ENCODE measurements around the gene FAM234B. TPM values are rescaled to one million over a fixed set of nuclear protein-coding genes. Genes with fewer than 3 reads are reported as not detected.

The FAM234B gene
- total RNA-seq, 2 donors from 2014 or later, result 20.8 to 32.0 TPM

GRCh38 chr12:13074396-13075117 lies 30.4 kb downstream of the FAM234B start:
- Mint-ChIP-seq H3K27ac (no peak overlapping the region), H3K4me1 (peaks cover 9% of the 10 kb centered on the region), H3K36me3 (ENCODE audit: low read depth) (peaks cover 45% of the 10 kb centered on the region), H3K9me3 (peaks cover 13% of the 10 kb centered on the region), H3K27me3 (ENCODE audit: insufficient read depth) (no peaks in the 10 kb centered on the region), H3K4me3 (no peak overlapping the region)
- Histone ChIP-seq H3K27ac (ENCODE audit: low read depth, low read length) (no peak overlapping the region), H3K27me3 (ENCODE audit: control insufficient read depth, insufficient read depth, low read length, poor library complexity, severe bottlenecking) (no peaks in the 10 kb centered on the region), H3K9ac (ENCODE audit: extremely low read depth, low read length, poor library complexity, severe bottlenecking) (no peak overlapping the region), H3K4me1 (ENCODE audit: control insufficient read depth, insufficient read depth, low read length) (no peaks in the 10 kb centered on the region), H3K9me3 (ENCODE audit: control insufficient read depth, low read length) (no peaks in the 10 kb centered on the region), H3K4me3 (ENCODE audit: low read length) (no peak overlapping the region), H3K36me3 (ENCODE audit: control insufficient read depth, insufficient read depth, low read length) (peaks cover 17% of the 10 kb centered on the region)
- WGBS, 2 experiments (ENCODE audit: insufficient coverage in 1 of 2, insufficient read length in 1 of 2), result 86 to 100% methylated on average over 2 to 3 of the region's 3 CpGs
- no peak for DNase-seq
- no peak for TF ChIP-seq CTCF (conservative IDR thresholded peaks at IDR 0.05)

GRCh38 chr12:13075118-13075480 lies 30.9 kb downstream of the FAM234B start:
- Histone ChIP-seq H3K9me3 (ENCODE audit: control insufficient read depth, low read length) (no peaks in the 10 kb centered on the region), H3K27me3 (ENCODE audit: control insufficient read depth, insufficient read depth, low read length, poor library complexity, severe bottlenecking) (no peaks in the 10 kb centered on the region), H3K27ac (ENCODE audit: low read depth, low read length) (no peak overlapping the region), H3K4me1 (ENCODE audit: control insufficient read depth, insufficient read depth, low read length) (no peaks in the 10 kb centered on the region), H3K36me3 (ENCODE audit: control insufficient read depth, insufficient read depth, low read length) (peaks cover 18% of the 10 kb centered on the region), H3K9ac (ENCODE audit: extremely low read depth, low read length, poor library complexity, severe bottlenecking) (no peak overlapping the region), H3K4me3 (ENCODE audit: low read length) (no peak overlapping the region)
- Mint-ChIP-seq H3K4me3 (no peak overlapping the region), H3K36me3 (ENCODE audit: low read depth) (peaks cover 51% of the 10 kb centered on the region), H3K27ac (no peak overlapping the region), H3K9me3 (peaks cover 14% of the 10 kb centered on the region), H3K27me3 (ENCODE audit: insufficient read depth) (no peaks in the 10 kb centered on the region), H3K4me1 (peaks cover 11% of the 10 kb centered on the region)
- DNase-seq, result no peak
- TF ChIP-seq CTCF (conservative IDR thresholded peaks at IDR 0.05), result no peak

- Mint-ChIP-seq H3K4me1 (peaks cover 11% of the 10 kb centered on the region), H3K36me3 (ENCODE audit: low read depth) (peaks cover 60% of the 10 kb centered on the region), H3K9me3 (peaks cover 14% of the 10 kb centered on the region), H3K4me3 (no peak overlapping the region), H3K27me3 (ENCODE audit: insufficient read depth) (no peaks in the 10 kb centered on the region), H3K27ac (no peak overlapping the region)
- Histone ChIP-seq H3K36me3 (ENCODE audit: control insufficient read depth, insufficient read depth, low read length) (peaks cover 18% of the 10 kb centered on the region), H3K9me3 (ENCODE audit: control insufficient read depth, low read length) (no peaks in the 10 kb centered on the region), H3K4me1 (ENCODE audit: control insufficient read depth, insufficient read depth, low read length) (no peaks in the 10 kb centered on the region), H3K9ac (ENCODE audit: extremely low read depth, low read length, poor library complexity, severe bottlenecking) (no peak overlapping the region), H3K27ac (ENCODE audit: low read depth, low read length) (no peak overlapping the region), H3K27me3 (ENCODE audit: control insufficient read depth, insufficient read depth, low read length, poor library complexity, severe bottlenecking) (no peaks in the 10 kb centered on the region), H3K4me3 (ENCODE audit: low read length) (no peak overlapping the region)
- TF ChIP-seq CTCF (conservative IDR thresholded peaks at IDR 0.05), result no peak
- WGBS, 2 experiments (ENCODE audit: insufficient coverage in 1 of 2, insufficient read length in 1 of 2), result 82 to 84% methylated on average over 7 to 12 of the region's 12 CpGs
- DNase-seq, result no peak
These were observed 31.8 kb downstream of the FAM234B start for GRCh38 chr12:13075786-13076570.

All from endodermal cell (in vitro differentiated cells).